HCT116 (cell line): ENCODE results near the gene DCAF17. TPM values are rescaled to one million over a fixed set of nuclear protein-coding genes. Genes with fewer than 3 reads are reported as not detected.

Source experiments
- ATAC-seq: fragments of 200-7000 bp; cut with Tn5 transposase; 2 replicates; pipeline ENCODE4 v1.9.1; 2020; ENCODE audit warnings: mild to moderate bottlenecking, moderate library complexity
- BruUV-seq: library from RNA; stranded (reverse); fragments of 400-500 nt; replicated peaks from 2 replicates; lab custom pipeline; 2021; lab: Mats Ljungman, UMichigan
- CTCF ChIA-PET: fragments of 300-600 bp; sonication (Branson Sonifier 250); formaldehyde crosslinking; loops from one replicate; lab custom pipeline; 2021; ENCODE audit warnings: antibody characterized with exemption; lab: Charles Lee
- POLR2A ChIA-PET: fragments of 300-600, 350-600 bp; sonication (Branson Sonifier 250); formaldehyde crosslinking; loops from one replicate; lab custom pipeline; 2021; ENCODE audit warnings: antibody characterized with exemption; lab: Charles Lee
- RAD21 ChIA-PET, 2 experiments: fragments of 300-600 bp; sonication (Branson Sonifier 250); formaldehyde crosslinking; loops; one replicate each; lab custom pipeline; 2023; ENCODE audit warnings: low total read pairs in 2 of 2; ENCODE audit not compliant: uncharacterized antibody in 2 of 2, unreplicated experiment in 2 of 2, low non-redundant PET in 1 of 2; lab: Charles Lee
- DNase-seq: peaks from one replicate; pipeline ENCODE4 v3.0.0-alpha.2; 2010; ENCODE audit warnings: low read depth, low spot score
- H2AFZ ChIP-seq: fragments of 200-600 bp; shearing (Covaris generic), sonication (generic); 2 replicates; pipeline ENCODE4 v1.6.1; 2017; ENCODE audit warnings: low read depth, mixed run types, mixed read lengths, antibody characterized with exemption, low read length; ENCODE audit not compliant: poor library complexity, severe bottlenecking
- H3K27ac ChIP-seq: 2 replicates; pipeline ENCODE4 v1.5.1; 2012; ENCODE audit warnings: low read depth, low read length
- H3K27me3 ChIP-seq: fragments of 200-600 bp; sonication (generic); 2 replicates; pipeline ENCODE4 v1.6.1; 2016; ENCODE audit warnings: mixed run types, low read length, mixed read lengths; ENCODE audit not compliant: insufficient read depth
- H3K36me3 ChIP-seq, 2 experiments: fragments of 200-500 bp in 1 of 2; fragments of 200-600 bp in 1 of 2; sonication (Bioruptor generic) in 1 of 2; sonication (generic) in 1 of 2; 2 replicates each; pipeline versions ENCODE4 v1.5.1 to v1.6.1; 2014 to 2016; ENCODE audit warnings: low read length in 2 of 2, inconsistent platforms in 1 of 2, mixed read lengths in 1 of 2, mixed run types in 1 of 2; ENCODE audit not compliant: insufficient read depth in 2 of 2, control insufficient read depth in 1 of 2
- H3K4me1 ChIP-seq, 2 experiments: fragments of 200-600 bp in 1 of 2; sonication (generic) in 1 of 2; 2 replicates each; pipeline versions ENCODE4 v1.5.1 to v1.6.1; 2012 to 2017; ENCODE audit warnings: low read length in 2 of 2, inconsistent platforms in 1 of 2, mild to moderate bottlenecking in 1 of 2, mixed read lengths in 1 of 2, mixed run types in 1 of 2, moderate library complexity in 1 of 2; ENCODE audit not compliant: insufficient read depth in 2 of 2, control insufficient read depth in 1 of 2
- H3K4me2 ChIP-seq: fragments of 200-600 bp; sonication (generic); 2 replicates; pipeline ENCODE4 v1.6.1; 2017; ENCODE audit warnings: mixed run types, low read length, mixed read lengths
- H3K4me3 ChIP-seq, 2 experiments: fragments of 200-600 bp in 1 of 2; sonication (generic) in 1 of 2; replicated peaks in 1 of 2; 2 replicates each; pipeline ENCODE4 v1.5.1; 2011 to 2016; ENCODE audit warnings: low read length in 2 of 2, control low read depth in 1 of 2, low read depth in 1 of 2, mild to moderate bottlenecking in 1 of 2, mixed read lengths in 1 of 2, mixed run types in 1 of 2
- H3K79me2 ChIP-seq: fragments of 200-600 bp; sonication (generic); 2 replicates; pipeline ENCODE4 v1.6.1; 2017; ENCODE audit warnings: mild to moderate bottlenecking, mixed run types, low read length, moderate library complexity, mixed read lengths; ENCODE audit not compliant: insufficient read depth
- H3K9ac ChIP-seq: fragments of 200-600 bp; sonication (generic); 2 replicates; pipeline ENCODE4 v1.6.1; 2016; ENCODE audit warnings: low read length, mixed read lengths
- H3K9me2 ChIP-seq: fragments of 200-600 bp; sonication (generic), shearing (Covaris generic); 2 replicates; pipeline ENCODE4 v1.6.1; 2017; ENCODE audit warnings: mixed run types, mild to moderate bottlenecking, moderate library complexity; ENCODE audit not compliant: insufficient read depth
- H3K9me3 ChIP-seq, 2 experiments: fragments of 200-500 bp in 1 of 2; fragments of 200-600 bp in 1 of 2; sonication (Bioruptor generic) in 1 of 2; sonication (generic) in 1 of 2; 2 replicates each; pipeline ENCODE4 v1.6.1; 2014 to 2017; ENCODE audit warnings: low read length in 2 of 2, mixed read lengths in 2 of 2, inconsistent platforms in 1 of 2, low read depth in 1 of 2, mild to moderate bottlenecking in 1 of 2, mixed run types in 1 of 2, moderate library complexity in 1 of 2; ENCODE audit not compliant: control insufficient read depth in 1 of 2, insufficient read depth in 1 of 2
- H4K20me1 ChIP-seq: fragments of 200-600 bp; sonication (generic), shearing (Covaris generic); 2 replicates; pipeline ENCODE4 v1.6.1; 2017; ENCODE audit warnings: mixed run types, mild to moderate bottlenecking, moderate library complexity; ENCODE audit not compliant: insufficient read depth
- CBX3 ChIP-seq: IDR thresholded peaks from 2 replicates; pipeline ENCODE4 v1.6.1; 2012; ENCODE audit warnings: low read depth
- CEBPB ChIP-seq: IDR thresholded peaks from 2 replicates; pipeline ENCODE4 v1.6.1; 2012; ENCODE audit warnings: low read depth
- EZH2phosphoT487 ChIP-seq: fragments of 200-600 bp; IDR thresholded peaks from 2 replicates; pipeline ENCODE4 v1.6.1; 2018; ENCODE audit warnings: antibody characterized with exemption, borderline replicate concordance
- POLR2AphosphoS5 ChIP-seq: IDR thresholded peaks from 2 replicates; pipeline ENCODE4 v1.6.1; 2011; ENCODE audit warnings: mild to moderate bottlenecking, low read depth, low read length, moderate library complexity
- SP1 ChIP-seq: IDR thresholded peaks from 2 replicates; pipeline ENCODE4 v1.6.1; 2012; ENCODE audit warnings: low read depth
- SRF ChIP-seq: IDR thresholded peaks from 2 replicates; pipeline ENCODE4 v1.6.1; 2012; ENCODE audit warnings: low read depth
- TCF7L2 ChIP-seq: IDR thresholded peaks from 2 replicates; pipeline ENCODE4 v1.7.0; 2011; ENCODE audit warnings: borderline replicate concordance, inconsistent platforms; ENCODE audit not compliant: insufficient read depth, insufficient read length; ENCODE audit errors: extremely low read depth
- YY1 ChIP-seq: IDR thresholded peaks from 2 replicates; pipeline ENCODE4 v1.6.1; 2011; ENCODE audit warnings: low read length, low read depth, moderate library complexity, mild to moderate bottlenecking; ENCODE audit not compliant: insufficient replicate concordance; ENCODE audit errors: extremely low read depth
- intact Hi-C: fragments of 100-400 bp; cut with micrococcal nuclease; formaldehyde crosslinking; loops from 2 replicates; pipeline ENCODE4 v1.10.0; 2022
- total RNA-seq: library from RNA; stranded (reverse); gene quantifications from one replicate; pipeline ENCODE4 v1.2.1, GENCODE V29; 2021; ENCODE audit not compliant: unreplicated experiment
- TF ChIP-seq, protein P1 (sequence below): IDR thresholded peaks from 2 replicates; pipeline ENCODE4 v1.6.1; 2011; ENCODE audit warnings: mild to moderate bottlenecking, low read length, moderate library complexity; ENCODE audit not compliant: insufficient replicate concordance; ENCODE audit errors: extremely low read depth
- TF ChIP-seq, protein P2 (sequence below): IDR thresholded peaks from 2 replicates; pipeline ENCODE4 v1.6.1; 2012; ENCODE audit warnings: low read depth
- TF ChIP-seq, protein P3 (sequence below), 3 experiments: fragments of 200-600 bp in 1 of 3; sonication (generic) in 1 of 3; IDR thresholded peaks in 2 of 3; conservative IDR thresholded peaks in 1 of 3; 2 replicates each; pipeline ENCODE4 v1.5.1; 2012 to 2017; ENCODE audit warnings: low read depth in 2 of 3, low read length in 2 of 3, antibody characterized with exemption in 1 of 3, borderline replicate concordance in 1 of 3, control low read depth in 1 of 3, mild to moderate bottlenecking in 1 of 3, mixed read lengths in 1 of 3, mixed run types in 1 of 3, moderate library complexity in 1 of 3; ENCODE audit not compliant: insufficient read depth in 1 of 3

DCAF17 gene
- total RNA-seq, 1 experiment from 2014 or later = 17.7 TPM

DNA sequence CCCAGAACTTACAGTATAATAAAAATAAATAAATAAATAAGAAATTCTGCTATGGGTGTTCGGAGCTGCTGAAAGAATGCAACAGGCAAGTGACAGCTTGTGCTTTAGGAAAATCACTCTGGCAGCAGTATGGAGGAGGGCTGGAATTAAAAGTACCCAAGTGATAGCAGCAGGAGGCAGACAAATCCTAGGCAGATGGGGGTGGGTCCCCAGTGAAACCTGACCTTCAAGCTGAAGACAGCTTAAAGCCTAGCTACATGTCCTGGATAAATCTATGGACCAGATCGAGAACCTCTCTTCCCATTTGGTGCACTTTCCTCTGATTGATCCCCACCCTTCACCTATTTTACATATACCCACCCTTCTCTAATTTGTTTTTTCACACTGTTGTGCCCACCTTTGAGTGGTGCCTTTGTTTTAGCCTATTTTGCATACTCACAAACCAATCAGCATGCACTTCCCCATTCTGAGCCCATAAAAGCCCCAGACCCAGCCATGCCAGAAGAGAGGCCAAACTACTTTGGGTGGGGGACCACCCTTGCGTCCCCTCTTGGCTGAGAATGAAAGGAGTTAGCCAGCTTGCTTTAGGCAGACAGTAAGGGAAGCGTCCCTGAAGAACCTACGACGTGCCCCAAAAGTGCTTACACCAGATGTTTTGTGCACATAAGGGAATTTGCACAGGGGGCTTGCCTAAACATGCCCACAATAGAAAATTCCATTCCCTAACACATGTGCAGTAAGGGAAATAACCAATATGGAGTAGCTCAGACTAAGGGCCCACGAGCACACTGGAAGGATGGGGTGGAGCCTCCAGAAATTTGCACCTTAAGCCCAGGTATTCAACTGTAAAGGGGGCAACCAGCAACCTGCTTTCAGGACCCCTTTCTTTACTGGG is 3.3 kb upstream of the DCAF17 start:
- no peak overlapping the region for H3K4me2 ChIP-seq
- no peak overlapping the region for H3K4me3 ChIP-seq
- H2AFZ ChIP-seq = no peak overlapping the region
- ChIA-PET RAD21 (no interaction called here), CTCF (interaction anchor here (3.3 kb wide), 1 partner anchor 15 kb away, joined by 8 read pairs; no protein-coding TSS in a partner anchor), POLR2A (no interaction called here)
- H3K9ac ChIP-seq = no peak overlapping the region
- ATAC-seq = no peak
- no peak for DNase-seq
- H3K9me2 ChIP-seq = no peaks in the 10 kb centered on the region
- peaks cover 89% of the 10 kb centered on the region for H3K79me2 ChIP-seq
- no peaks in the 10 kb centered on the region for H3K27me3 ChIP-seq
- no peaks in the 10 kb centered on the region for H3K9me3 ChIP-seq
- H4K20me1 ChIP-seq = no peaks in the 10 kb centered on the region
- peaks cover 0 to 1% of the 10 kb centered on the region in 2 experiments; a peak in 1 of 4 replicates for H3K36me3 ChIP-seq
- H3K27ac ChIP-seq = no peak overlapping the region
- TF ChIP-seq CBX3 (no peak), YY1 (no peak), TCF7L2 (no peak), POLR2AphosphoS5 (no peak), SRF (no peak), EZH2phosphoT487 (no peak), SP1 (no peak), CEBPB (no peak)
- TF ChIP-seq, protein P1, sequence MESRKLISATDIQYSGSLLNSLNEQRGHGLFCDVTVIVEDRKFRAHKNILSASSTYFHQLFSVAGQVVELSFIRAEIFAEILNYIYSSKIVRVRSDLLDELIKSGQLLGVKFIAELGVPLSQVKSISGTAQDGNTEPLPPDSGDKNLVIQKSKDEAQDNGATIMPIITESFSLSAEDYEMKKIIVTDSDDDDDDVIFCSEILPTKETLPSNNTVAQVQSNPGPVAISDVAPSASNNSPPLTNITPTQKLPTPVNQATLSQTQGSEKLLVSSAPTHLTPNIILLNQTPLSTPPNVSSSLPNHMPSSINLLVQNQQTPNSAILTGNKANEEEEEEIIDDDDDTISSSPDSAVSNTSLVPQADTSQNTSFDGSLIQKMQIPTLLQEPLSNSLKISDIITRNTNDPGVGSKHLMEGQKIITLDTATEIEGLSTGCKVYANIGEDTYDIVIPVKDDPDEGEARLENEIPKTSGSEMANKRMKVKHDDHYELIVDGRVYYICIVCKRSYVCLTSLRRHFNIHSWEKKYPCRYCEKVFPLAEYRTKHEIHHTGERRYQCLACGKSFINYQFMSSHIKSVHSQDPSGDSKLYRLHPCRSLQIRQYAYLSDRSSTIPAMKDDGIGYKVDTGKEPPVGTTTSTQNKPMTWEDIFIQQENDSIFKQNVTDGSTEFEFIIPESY = no peak
- TF ChIP-seq, protein P2, sequence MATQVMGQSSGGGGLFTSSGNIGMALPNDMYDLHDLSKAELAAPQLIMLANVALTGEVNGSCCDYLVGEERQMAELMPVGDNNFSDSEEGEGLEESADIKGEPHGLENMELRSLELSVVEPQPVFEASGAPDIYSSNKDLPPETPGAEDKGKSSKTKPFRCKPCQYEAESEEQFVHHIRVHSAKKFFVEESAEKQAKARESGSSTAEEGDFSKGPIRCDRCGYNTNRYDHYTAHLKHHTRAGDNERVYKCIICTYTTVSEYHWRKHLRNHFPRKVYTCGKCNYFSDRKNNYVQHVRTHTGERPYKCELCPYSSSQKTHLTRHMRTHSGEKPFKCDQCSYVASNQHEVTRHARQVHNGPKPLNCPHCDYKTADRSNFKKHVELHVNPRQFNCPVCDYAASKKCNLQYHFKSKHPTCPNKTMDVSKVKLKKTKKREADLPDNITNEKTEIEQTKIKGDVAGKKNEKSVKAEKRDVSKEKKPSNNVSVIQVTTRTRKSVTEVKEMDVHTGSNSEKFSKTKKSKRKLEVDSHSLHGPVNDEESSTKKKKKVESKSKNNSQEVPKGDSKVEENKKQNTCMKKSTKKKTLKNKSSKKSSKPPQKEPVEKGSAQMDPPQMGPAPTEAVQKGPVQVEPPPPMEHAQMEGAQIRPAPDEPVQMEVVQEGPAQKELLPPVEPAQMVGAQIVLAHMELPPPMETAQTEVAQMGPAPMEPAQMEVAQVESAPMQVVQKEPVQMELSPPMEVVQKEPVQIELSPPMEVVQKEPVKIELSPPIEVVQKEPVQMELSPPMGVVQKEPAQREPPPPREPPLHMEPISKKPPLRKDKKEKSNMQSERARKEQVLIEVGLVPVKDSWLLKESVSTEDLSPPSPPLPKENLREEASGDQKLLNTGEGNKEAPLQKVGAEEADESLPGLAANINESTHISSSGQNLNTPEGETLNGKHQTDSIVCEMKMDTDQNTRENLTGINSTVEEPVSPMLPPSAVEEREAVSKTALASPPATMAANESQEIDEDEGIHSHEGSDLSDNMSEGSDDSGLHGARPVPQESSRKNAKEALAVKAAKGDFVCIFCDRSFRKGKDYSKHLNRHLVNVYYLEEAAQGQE = no peak
- TF ChIP-seq, protein P3, sequence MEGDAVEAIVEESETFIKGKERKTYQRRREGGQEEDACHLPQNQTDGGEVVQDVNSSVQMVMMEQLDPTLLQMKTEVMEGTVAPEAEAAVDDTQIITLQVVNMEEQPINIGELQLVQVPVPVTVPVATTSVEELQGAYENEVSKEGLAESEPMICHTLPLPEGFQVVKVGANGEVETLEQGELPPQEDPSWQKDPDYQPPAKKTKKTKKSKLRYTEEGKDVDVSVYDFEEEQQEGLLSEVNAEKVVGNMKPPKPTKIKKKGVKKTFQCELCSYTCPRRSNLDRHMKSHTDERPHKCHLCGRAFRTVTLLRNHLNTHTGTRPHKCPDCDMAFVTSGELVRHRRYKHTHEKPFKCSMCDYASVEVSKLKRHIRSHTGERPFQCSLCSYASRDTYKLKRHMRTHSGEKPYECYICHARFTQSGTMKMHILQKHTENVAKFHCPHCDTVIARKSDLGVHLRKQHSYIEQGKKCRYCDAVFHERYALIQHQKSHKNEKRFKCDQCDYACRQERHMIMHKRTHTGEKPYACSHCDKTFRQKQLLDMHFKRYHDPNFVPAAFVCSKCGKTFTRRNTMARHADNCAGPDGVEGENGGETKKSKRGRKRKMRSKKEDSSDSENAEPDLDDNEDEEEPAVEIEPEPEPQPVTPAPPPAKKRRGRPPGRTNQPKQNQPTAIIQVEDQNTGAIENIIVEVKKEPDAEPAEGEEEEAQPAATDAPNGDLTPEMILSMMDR (IDR thresholded peaks at IDR 0.05 in 2 of 3, conservative IDR thresholded peaks at IDR 0.05 in 1 of 3; ENCODE audit: borderline replicate concordance in 1 of 3, insufficient read depth in 1 of 3, low read depth in 2 of 3, low read length in 2 of 3) = no peak
- TF ChIP-seq, all 23 proteins: peak for 0
- BruUV-seq = no TSS peak
- H3K4me1 ChIP-seq = peaks cover 9 to 37% of the 10 kb centered on the region in 2 experiments; a peak in 3 of 4 replicates
- intact Hi-C loops = no loop called here
